ENCODE data around the gene MOGAT1. TPM values are rescaled to one million over a fixed set of nuclear protein-coding genes. Genes with fewer than 3 reads are reported as not detected.
A peak's percentile ranks its signal among the peaks of the same experiment; 100 is the strongest.
"Not testable (repeated sequence)": the region's sequence is repeated elsewhere in the genome, so short reads cannot be mapped to it uniquely, and the experiment has no call there.

Gene MOGAT1
- total RNA-seq, 2 experiments from 2014 or later = not detected

DNA sequence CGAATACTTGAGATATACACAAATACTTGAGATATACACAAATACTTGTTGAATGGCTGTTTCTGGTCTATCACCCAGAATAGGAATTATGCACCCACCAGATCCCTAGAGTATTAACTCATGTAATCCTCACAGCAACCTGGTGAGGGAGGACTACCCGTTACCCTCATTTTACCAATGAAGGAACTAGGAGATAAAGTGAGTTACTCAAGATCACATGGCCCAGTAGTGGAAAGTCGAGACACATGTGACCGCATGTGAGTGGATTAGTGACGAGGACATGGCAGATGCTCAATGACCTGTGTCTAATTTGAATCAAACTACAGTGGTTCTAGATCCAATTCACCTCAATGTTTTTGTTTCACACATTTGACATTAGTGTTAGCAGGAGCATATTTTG, 2.4 kb downstream of the MOGAT1 start:
- H3K4me3 Mint-ChIP-seq = no peak overlapping the region
- peaks cover 8% of the 10 kb centered on the region for H3K4me1 Mint-ChIP-seq (ENCODE audit: low read depth)
- intact Hi-C loops (cut with micrococcal nuclease) = no loop called here
- no peak for DNase-seq
- ChIA-PET POLR2A (no interaction called here), CTCF (no interaction called here)
- H3K36me3 Mint-ChIP-seq = no peaks in the 10 kb centered on the region
- no peak overlapping the region for H3K27ac Mint-ChIP-seq
- H3K9me3 Mint-ChIP-seq = no peaks in the 10 kb centered on the region
- H3K27me3 Mint-ChIP-seq = peaks cover 60% of the 10 kb centered on the region

DNA sequence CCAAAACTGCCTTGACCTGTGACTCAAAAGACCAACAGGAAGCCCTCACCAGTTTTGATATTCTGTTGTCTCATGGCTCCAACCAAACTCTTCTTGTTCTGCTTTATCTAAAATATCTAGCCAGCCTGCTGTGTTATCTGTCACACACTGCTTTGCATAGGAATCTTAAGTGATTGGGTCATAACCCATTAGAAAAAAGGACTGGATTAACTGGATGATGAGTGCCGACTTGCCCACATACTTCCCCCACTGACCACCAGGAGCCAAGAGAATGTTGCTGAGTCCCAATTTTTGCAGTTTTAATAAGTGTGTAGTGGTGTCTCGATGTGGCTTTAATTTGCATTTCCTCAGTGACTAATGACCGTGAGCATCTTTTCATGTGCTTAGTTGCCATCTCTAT, 6.5 kb downstream of the MOGAT1 start:
- Mint-ChIP-seq H3K4me3 (no peak overlapping the region), H3K36me3 (no peaks in the 10 kb centered on the region), H3K27ac (no peak overlapping the region), H3K4me1 (ENCODE audit: low read depth) (no peaks in the 10 kb centered on the region), H3K27me3 (peaks cover 39% of the 10 kb centered on the region), H3K9me3 (no peaks in the 10 kb centered on the region)
- ChIA-PET POLR2A (no interaction called here), CTCF (interaction anchor here (0.7 to 2.6 kb wide), 2 partner anchors 13 to 30 kb away, joined by 3 to 11 read pairs; no protein-coding TSS in a partner anchor)
- no peak for DNase-seq
- intact Hi-C loops (cut with micrococcal nuclease) = no loop called here

GRCh38 chr2:222683805-222684204, 12.3 kb downstream of the MOGAT1 start:
- intact Hi-C loops (cut with micrococcal nuclease) = no loop called here
- Mint-ChIP-seq H3K27ac (no peak overlapping the region), H3K4me3 (no peak overlapping the region), H3K36me3 (no peaks in the 10 kb centered on the region), H3K27me3 (peaks cover 11% of the 10 kb centered on the region), H3K9me3 (no peaks in the 10 kb centered on the region), H3K4me1 (ENCODE audit: low read depth) (peaks cover 6% of the 10 kb centered on the region)
- CTCF ChIA-PET = no interaction called here
- POLR2A ChIA-PET = interaction anchor here (0.6 kb wide), 2 partner anchors 57 to 547 kb away, joined by 3 to 5 read pairs; no protein-coding TSS in a partner anchor
- DNase-seq = no peak

GRCh38 chr2:222686086-222686750, 14.8 kb downstream of the MOGAT1 start:
- Mint-ChIP-seq H3K4me1 (ENCODE audit: low read depth) (peaks cover 14% of the 10 kb centered on the region), H3K27ac (no peak overlapping the region), H3K4me3 (no peak overlapping the region), H3K36me3 (no peaks in the 10 kb centered on the region), H3K27me3 (peaks cover 1% of the 10 kb centered on the region), H3K9me3 (no peaks in the 10 kb centered on the region)
- DNase-seq = no peak
- POLR2A ChIA-PET = no interaction called here
- intact Hi-C loops (cut with micrococcal nuclease) = no loop called here
- CTCF ChIA-PET = interaction anchor here (0.9 to 2.1 kb wide), 2 partner anchors 8 to 253 kb away, joined by 4 to 6 read pairs; no protein-coding TSS in a partner anchor

DNA sequence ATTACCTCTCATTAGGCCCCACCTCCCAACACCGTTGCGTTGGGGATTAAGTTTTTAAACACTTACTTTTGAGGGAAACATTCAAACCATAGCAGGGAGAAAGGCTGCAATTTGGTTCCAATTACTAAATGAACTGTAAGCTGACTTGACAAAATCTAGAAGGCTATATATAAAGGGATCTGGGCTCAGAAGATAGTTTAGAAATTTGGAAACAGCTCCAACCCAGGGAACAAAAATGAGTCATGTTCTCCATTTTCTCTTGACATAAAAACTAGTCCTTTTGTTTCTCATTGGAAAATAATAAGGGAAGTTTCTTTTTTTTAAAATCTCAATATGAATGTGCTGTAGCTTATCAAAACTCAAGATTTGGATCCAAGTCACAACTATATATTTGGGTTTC, 17.5 kb downstream of the MOGAT1 start:
- peaks cover 14% of the 10 kb centered on the region for H3K4me1 Mint-ChIP-seq (ENCODE audit: low read depth)
- no peak overlapping the region for H3K4me3 Mint-ChIP-seq
- POLR2A ChIA-PET = no interaction called here
- no peak overlapping the region for H3K27ac Mint-ChIP-seq
- no peaks in the 10 kb centered on the region for H3K27me3 Mint-ChIP-seq
- H3K9me3 Mint-ChIP-seq = no peaks in the 10 kb centered on the region
- CTCF ChIA-PET = interaction anchor here (0.9 to 5.1 kb wide), 4 partner anchors 9 to 250 kb away, joined by 4 to 44 read pairs (median 6); no protein-coding TSS in a partner anchor
- DNase-seq = no peak
- no peaks in the 10 kb centered on the region for H3K36me3 Mint-ChIP-seq
- intact Hi-C loops (cut with micrococcal nuclease) = no loop called here

- ChIA-PET CTCF (interaction anchor here (0.9 to 5.1 kb wide), 6 partner anchors 10 to 250 kb away, joined by 4 to 44 read pairs (median 10); partner anchors contain the start of gene FARSB), POLR2A (no interaction called here)
- peaks cover 14% of the 10 kb centered on the region for H3K4me1 Mint-ChIP-seq (ENCODE audit: low read depth)
- no peak overlapping the region for H3K4me3 Mint-ChIP-seq
- no peaks in the 10 kb centered on the region for H3K9me3 Mint-ChIP-seq
- H3K27me3 Mint-ChIP-seq = no peaks in the 10 kb centered on the region
- DNase-seq = no peak
- H3K36me3 Mint-ChIP-seq = no peaks in the 10 kb centered on the region
- intact Hi-C loops (cut with micrococcal nuclease) = no loop called here
- no peak overlapping the region for H3K27ac Mint-ChIP-seq
These were observed 17.9 kb downstream of the MOGAT1 start for GRCh38 chr2:222689322-222689721.

GRCh38 chr2:222690564-222691200, 19.2 kb downstream of the MOGAT1 start:
- ChIA-PET POLR2A (no interaction called here), CTCF (interaction anchor here (0.5 to 5.1 kb wide), 30 partner anchors 9 to 1233 kb away, joined by 3 to 44 read pairs (median 4); partner anchors contain the start of gene FARSB)
- Mint-ChIP-seq H3K9me3 (no peaks in the 10 kb centered on the region), H3K36me3 (no peaks in the 10 kb centered on the region), H3K4me1 (ENCODE audit: low read depth) (peaks cover 14% of the 10 kb centered on the region), H3K27ac (no peak overlapping the region), H3K27me3 (no peaks in the 10 kb centered on the region), H3K4me3 (no peak overlapping the region)
- DNase-seq = peak; percentile 82
- intact Hi-C loops (cut with micrococcal nuclease) = loop anchor here (1.0 to 5.0 kb wide), 3 partner anchors 97 to 249 kb away; no protein-coding TSS in a partner anchor

DNA sequence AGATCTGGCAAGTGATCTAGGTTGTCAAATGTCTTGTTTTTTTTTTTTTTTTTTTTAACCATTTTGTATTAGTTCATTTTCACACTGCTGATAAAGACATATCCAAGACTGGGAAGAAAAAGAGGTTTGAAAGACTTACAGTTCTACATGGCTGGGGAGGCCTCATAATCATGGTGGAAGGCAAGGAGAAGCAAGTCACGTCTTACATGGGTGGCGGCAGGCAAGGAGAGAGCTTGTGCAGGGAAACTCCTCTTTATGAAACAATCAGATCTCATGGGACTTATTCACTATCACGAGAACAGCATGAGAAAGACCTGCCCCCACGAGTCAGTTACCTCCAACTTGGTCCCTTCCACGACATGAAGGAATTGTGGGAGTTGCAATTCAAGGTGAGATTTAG, 22.0 kb downstream of the MOGAT1 start:
- DNase-seq; POLR2A ChIA-PET; H3K9me3 Mint-ChIP-seq; H3K4me1 Mint-ChIP-seq (ENCODE audit: low read depth); H3K27me3 Mint-ChIP-seq; H3K36me3 Mint-ChIP-seq; H3K27ac Mint-ChIP-seq; H3K4me3 Mint-ChIP-seq: not testable (repeated sequence)
- CTCF ChIA-PET = interaction anchor here (0.7 kb wide), 1 partner anchor 39 kb away, joined by 3 read pairs; no protein-coding TSS in a partner anchor
- intact Hi-C loops (cut with micrococcal nuclease) = loop anchor here (5.0 kb wide), 1 partner anchor 94 kb away; no protein-coding TSS in a partner anchor

DNA sequence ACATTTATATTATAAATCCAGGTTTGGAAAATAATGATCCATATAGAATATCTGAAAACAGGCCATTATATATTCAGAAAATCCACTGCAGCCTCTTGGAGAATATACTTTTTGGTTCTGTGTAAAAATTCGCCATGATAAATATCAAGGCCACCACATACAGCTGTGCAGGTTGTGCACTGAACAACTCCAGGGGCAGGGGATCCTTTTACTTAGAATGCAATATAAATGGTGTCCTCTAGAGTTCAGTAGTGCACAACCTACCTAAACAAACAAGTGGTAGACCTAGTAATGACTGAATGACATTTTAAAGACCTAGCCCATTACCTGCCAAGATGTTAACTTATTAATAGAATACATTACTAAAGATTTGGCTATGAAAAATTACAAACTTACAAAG, 22.4 kb downstream of the MOGAT1 start:
- Mint-ChIP-seq H3K27ac (no peak overlapping the region), H3K36me3 (no peaks in the 10 kb centered on the region), H3K27me3 (peaks cover 10% of the 10 kb centered on the region), H3K4me3 (no peak overlapping the region), H3K9me3 (no peaks in the 10 kb centered on the region), H3K4me1 (ENCODE audit: low read depth) (peaks cover 8% of the 10 kb centered on the region)
- intact Hi-C loops (cut with micrococcal nuclease) = loop anchor here (5.0 kb wide), 1 partner anchor 93 kb away; no protein-coding TSS in a partner anchor
- CTCF ChIA-PET = interaction anchor here (0.7 to 1.3 kb wide), 2 partner anchors 8 to 39 kb away, joined by 3 to 6 read pairs; no protein-coding TSS in a partner anchor
- DNase-seq = no peak
- POLR2A ChIA-PET = no interaction called here

- DNase-seq = no peak
- no peaks in the 10 kb centered on the region for H3K36me3 Mint-ChIP-seq
- intact Hi-C loops (cut with micrococcal nuclease) = no loop called here
- peaks cover 9% of the 10 kb centered on the region for H3K4me1 Mint-ChIP-seq (ENCODE audit: low read depth)
- H3K27ac Mint-ChIP-seq = no peak overlapping the region
- H3K27me3 Mint-ChIP-seq = peaks cover 37% of the 10 kb centered on the region
- H3K9me3 Mint-ChIP-seq = no peaks in the 10 kb centered on the region
- no peak overlapping the region for H3K4me3 Mint-ChIP-seq
- CTCF ChIA-PET = interaction anchor here (1.9 to 2.2 kb wide), 2 partner anchors 11 to 241 kb away, joined by 4 to 5 read pairs; no protein-coding TSS in a partner anchor
- POLR2A ChIA-PET = no interaction called here
These were observed 26.8 kb downstream of the MOGAT1 start for GRCh38 chr2:222698276-222698675.

DNA sequence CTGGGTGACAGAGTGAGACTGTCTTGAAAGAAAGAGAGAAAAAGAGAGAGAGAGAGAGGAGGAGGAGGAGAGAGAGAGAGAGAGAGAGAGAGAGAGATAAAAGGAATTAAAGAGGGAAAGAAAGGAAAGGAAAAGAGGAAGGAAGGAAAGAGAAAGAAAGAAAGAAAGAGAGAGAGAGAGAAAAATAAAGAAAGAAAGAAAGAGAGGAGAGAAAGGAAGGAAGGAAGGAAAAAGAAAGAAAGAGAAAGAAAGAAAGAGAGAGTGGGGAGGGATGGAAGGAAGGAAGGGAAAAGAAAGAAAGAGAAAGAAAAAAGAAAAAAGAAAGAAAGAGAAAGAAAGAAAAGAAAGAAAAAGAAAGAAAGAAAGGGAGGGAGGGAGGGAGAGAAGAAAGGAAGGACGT, 29.8 kb downstream of the MOGAT1 start:
- peaks cover 46% of the 10 kb centered on the region for H3K27me3 Mint-ChIP-seq
- POLR2A ChIA-PET = no interaction called here
- peaks cover 9% of the 10 kb centered on the region for H3K4me1 Mint-ChIP-seq (ENCODE audit: low read depth)
- no peak for DNase-seq
- H3K36me3 Mint-ChIP-seq = no peaks in the 10 kb centered on the region
- CTCF ChIA-PET = interaction anchor here (0.6 kb wide), 1 partner anchor 48 kb away, joined by 3 read pairs; no protein-coding TSS in a partner anchor
- intact Hi-C loops (cut with micrococcal nuclease) = no loop called here
- H3K27ac Mint-ChIP-seq = no peak overlapping the region
- no peak overlapping the region for H3K4me3 Mint-ChIP-seq
- no peaks in the 10 kb centered on the region for H3K9me3 Mint-ChIP-seq

GRCh38 chr2:222701721-222702131, 30.3 kb downstream of the MOGAT1 start:
- Mint-ChIP-seq H3K36me3 (no peaks in the 10 kb centered on the region), H3K27ac (no peak overlapping the region), H3K4me1 (ENCODE audit: low read depth) (peaks cover 9% of the 10 kb centered on the region), H3K9me3 (no peaks in the 10 kb centered on the region), H3K4me3 (no peak overlapping the region), H3K27me3 (peaks cover 46% of the 10 kb centered on the region)
- DNase-seq = no peak
- ChIA-PET CTCF (interaction anchor here (0.6 kb wide), 1 partner anchor 47 kb away, joined by 3 read pairs; no protein-coding TSS in a partner anchor), POLR2A (no interaction called here)
- intact Hi-C loops (cut with micrococcal nuclease) = no loop called here

All from activated CD4-positive, alpha-beta memory T cell treated with anti-CD3 and anti-CD28 coated beads for 36 hours (primary cell).